Stimulated activated naive CD8-positive, alpha-beta T cell treated with anti-CD3 and anti-CD28 coated beads, Interleukin-15, Interleukin-2, amounts not matched to agents 100 ng/mL and 50 ng/mL, for 24 hours (primary cell): Measurements from ENCODE around the gene TMEM220.

Experiments
- H3K27ac Mint-ChIP-seq: one replicate; pipeline ENCODE4 v1.8.0; 2021; ENCODE audit warnings: mild to moderate bottlenecking, mixed read lengths
- H3K27me3 Mint-ChIP-seq: one replicate; pipeline ENCODE4 v1.8.0; 2021; ENCODE audit warnings: mixed read lengths
- H3K36me3 Mint-ChIP-seq: one replicate; pipeline ENCODE4 v1.8.0; 2021; ENCODE audit warnings: low read depth, mixed read lengths
- H3K4me1 Mint-ChIP-seq: one replicate; pipeline ENCODE4 v1.8.0; 2021; ENCODE audit warnings: low read depth, mixed read lengths
- H3K4me3 Mint-ChIP-seq: one replicate; pipeline ENCODE4 v1.8.0; 2021; ENCODE audit warnings: mild to moderate bottlenecking, mixed read lengths
- H3K9me3 Mint-ChIP-seq: one replicate; pipeline ENCODE4 v1.8.0; 2021; ENCODE audit warnings: mixed read lengths

TMEM220 gene

DNA sequence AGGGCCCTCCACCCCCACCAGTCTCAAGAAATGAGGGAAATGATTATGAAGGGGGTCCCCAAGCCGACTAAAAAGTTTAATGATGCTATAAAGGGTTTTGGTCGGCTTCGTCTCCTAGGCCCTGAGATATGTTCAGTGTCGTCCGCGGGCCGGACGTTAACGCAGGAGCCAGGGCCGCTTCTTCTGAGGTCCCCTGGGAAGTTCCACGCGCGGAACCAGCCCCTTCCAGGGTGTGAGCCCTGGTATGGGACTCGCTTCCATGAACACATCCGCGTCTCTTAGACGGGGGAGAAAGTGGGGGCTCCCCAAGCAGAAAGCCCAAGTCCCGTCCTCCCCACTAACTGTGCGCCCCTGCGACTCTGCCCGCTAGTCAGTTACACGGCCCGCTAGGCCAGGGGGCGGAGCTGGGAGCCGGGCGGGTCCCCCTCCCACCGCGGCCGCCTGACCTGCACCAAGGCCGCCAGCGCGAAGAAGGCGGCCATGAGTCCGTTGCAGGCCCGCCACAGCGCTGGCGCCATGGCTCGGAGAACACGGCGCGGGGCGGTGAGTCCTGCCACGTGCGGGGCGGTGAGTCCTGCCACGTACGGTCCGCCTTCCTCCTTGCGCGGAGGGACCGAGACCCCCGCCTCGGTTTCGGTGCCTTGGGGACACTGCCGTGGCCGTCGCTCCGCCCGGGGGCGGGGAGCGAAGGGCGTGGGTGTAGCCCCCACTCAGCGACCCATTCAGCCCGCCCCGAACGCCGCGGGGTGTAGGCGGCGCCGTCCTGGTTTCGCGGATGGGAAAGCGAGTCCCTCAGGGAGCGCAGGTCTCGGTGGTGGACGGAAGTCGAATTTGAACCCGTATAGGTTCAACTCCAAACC lies at the start of gene TMEM220:
Gene TMEM220, minus strand, starts transcription at position 690 of the 860 bp plus-strand sequence. Its CDS starts 172 bp downstream, at position 518.
- H3K27ac Mint-ChIP-seq, result peak within 1 kb of the TSS; percentile 95
- peak within 1 kb of the TSS; percentile 91 for H3K4me3 Mint-ChIP-seq
- H3K36me3 Mint-ChIP-seq, result no peaks in the 10 kb centered on the region
- no peaks in the 10 kb centered on the region for H3K9me3 Mint-ChIP-seq
- no peaks in the 10 kb centered on the region for H3K27me3 Mint-ChIP-seq
- peaks cover 25% of the 10 kb centered on the region for H3K4me1 Mint-ChIP-seq

DNA sequence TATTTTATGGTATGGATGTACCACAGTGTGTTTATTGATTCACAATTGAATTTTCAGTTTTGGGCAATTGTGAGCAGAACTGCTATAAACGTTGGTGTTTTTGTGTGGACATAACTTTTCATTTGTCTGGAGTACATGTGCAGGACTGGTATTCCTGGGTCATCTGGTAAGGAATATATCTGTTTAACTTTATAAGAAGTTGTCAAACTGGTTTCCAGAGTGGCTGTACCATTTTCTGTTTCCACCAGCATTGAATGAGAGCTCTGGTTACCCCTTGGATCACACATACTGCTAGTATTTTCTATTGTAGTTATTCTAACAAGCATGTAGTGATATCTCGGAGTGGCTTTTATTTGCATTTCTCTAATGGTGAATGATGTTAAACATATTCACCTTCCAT lies 49.8 kb upstream of the TMEM220 start:
- Mint-ChIP-seq H3K27ac (no peak overlapping the region), H3K36me3 (no peaks in the 10 kb centered on the region), H3K4me3 (no peak overlapping the region), H3K4me1 (no peaks in the 10 kb centered on the region), H3K9me3 (peaks cover 8% of the 10 kb centered on the region), H3K27me3 (peaks cover 7% of the 10 kb centered on the region)

GRCh38 chr17:10777890-10778289 lies 48.1 kb upstream of the TMEM220 start:
- Mint-ChIP-seq H3K9me3 (peaks cover 3% of the 10 kb centered on the region), H3K27ac (no peak overlapping the region), H3K36me3 (no peaks in the 10 kb centered on the region), H3K4me1 (no peaks in the 10 kb centered on the region), H3K4me3 (no peak overlapping the region), H3K27me3 (peaks cover 3% of the 10 kb centered on the region)

DNA sequence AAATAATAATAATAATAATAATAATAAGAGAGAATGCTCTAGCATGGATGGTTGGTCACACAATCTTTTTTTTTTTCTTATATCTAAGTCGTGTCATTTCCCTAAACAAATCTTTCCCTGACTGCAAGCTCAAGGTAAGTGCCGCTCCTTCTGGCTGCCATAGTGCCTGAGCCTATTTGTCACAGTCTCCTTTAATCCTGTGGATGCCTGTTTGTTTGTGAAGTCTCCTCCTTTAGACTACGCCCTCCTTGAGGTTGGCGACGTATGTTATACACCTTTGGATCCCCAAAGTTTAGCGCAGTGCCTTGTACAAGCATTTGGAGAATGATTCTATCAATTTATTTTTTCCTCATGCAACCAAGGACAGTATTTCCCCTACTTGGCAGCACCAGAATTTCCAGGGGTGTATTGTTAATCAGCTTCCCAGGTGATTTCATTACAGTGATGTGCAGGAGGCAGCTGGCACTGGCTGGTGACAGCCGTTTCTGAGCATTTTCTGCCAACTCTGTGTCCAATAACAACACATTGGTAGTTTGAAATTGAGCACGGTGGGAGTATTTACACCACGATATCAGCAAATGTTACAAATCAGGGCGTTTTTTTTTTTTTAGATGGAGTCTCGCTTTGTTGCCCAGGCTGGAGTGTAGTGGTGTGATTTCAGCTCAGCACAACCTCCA lies 47.4 kb upstream of the TMEM220 start:
- no peaks in the 10 kb centered on the region for H3K9me3 Mint-ChIP-seq

DNA sequence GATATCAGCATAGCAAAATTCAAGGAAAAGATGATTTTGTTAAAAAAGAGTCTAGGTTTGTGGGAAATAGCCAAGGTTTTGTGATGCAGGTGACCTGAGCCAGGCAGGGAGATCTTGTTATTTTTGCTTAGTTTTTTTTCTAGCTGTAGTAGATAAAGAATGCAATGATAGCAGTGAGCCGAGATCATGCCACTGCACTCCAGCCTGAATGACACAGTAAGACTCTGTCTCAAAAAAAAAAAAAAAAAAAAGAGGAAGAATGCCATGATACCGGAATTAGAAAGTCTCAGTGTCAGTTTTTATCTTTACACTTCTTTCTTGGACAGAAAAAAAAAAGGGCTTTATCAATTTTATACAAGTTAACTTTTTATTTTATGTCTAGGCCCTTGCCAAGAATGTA lies 46.6 kb upstream of the TMEM220 start:
- H3K4me1 Mint-ChIP-seq, result no peaks in the 10 kb centered on the region
- peaks cover 5% of the 10 kb centered on the region for H3K9me3 Mint-ChIP-seq
- H3K27me3 Mint-ChIP-seq, result no peaks in the 10 kb centered on the region
- no peak overlapping the region for H3K4me3 Mint-ChIP-seq
- no peaks in the 10 kb centered on the region for H3K36me3 Mint-ChIP-seq
- no peak overlapping the region for H3K27ac Mint-ChIP-seq

More for the DNA sequence above, 47.4 kb upstream of the TMEM220 start:
- H3K4me3 Mint-ChIP-seq, result no peak overlapping the region
- no peaks in the 10 kb centered on the region for H3K36me3 Mint-ChIP-seq
- H3K27ac Mint-ChIP-seq, result no peak overlapping the region
- H3K4me1 Mint-ChIP-seq, result no peaks in the 10 kb centered on the region
- no peaks in the 10 kb centered on the region for H3K27me3 Mint-ChIP-seq

DNA sequence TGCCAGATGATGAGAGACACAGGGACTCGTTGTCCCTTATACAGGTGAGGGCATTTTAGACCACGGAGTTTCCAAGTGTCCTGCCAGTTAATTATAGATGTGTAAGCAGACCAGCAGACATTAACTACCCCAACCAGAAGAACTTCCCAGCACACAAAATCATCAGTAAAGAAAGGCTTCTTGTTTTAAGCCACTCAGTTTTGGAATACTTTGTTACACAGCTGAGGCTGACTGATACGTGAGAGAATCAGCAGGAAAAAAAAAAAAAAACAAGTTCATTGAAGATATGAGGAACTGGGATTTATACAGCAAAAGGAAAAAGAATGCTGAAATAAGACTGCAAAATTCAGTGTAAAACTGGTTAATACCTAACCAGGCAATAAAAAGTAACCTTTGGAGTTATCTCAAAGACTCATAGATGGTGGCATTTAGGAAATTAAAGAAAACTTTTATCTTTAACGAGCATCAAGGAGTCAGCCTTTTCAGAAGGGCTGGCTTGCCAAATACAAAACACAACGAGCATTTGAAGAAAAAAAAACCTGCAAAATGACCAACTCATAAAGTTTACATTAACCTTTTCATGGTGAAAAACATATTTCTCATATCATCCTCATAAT lies 46.0 kb upstream of the TMEM220 start:
- Mint-ChIP-seq H3K9me3 (peaks cover 7% of the 10 kb centered on the region), H3K27ac (no peak overlapping the region)

GRCh38 chr17:10775058-10775457 lies 45.2 kb upstream of the TMEM220 start:
- no peaks in the 10 kb centered on the region for H3K4me1 Mint-ChIP-seq
- no peaks in the 10 kb centered on the region for H3K27me3 Mint-ChIP-seq
- H3K36me3 Mint-ChIP-seq, result no peaks in the 10 kb centered on the region
- H3K9me3 Mint-ChIP-seq, result peaks cover 7% of the 10 kb centered on the region
- no peak overlapping the region for H3K27ac Mint-ChIP-seq
- no peak overlapping the region for H3K4me3 Mint-ChIP-seq

More for the DNA sequence above, 46.0 kb upstream of the TMEM220 start:
- Mint-ChIP-seq H3K27me3 (no peaks in the 10 kb centered on the region), H3K4me1 (no peaks in the 10 kb centered on the region), H3K4me3 (no peak overlapping the region), H3K36me3 (no peaks in the 10 kb centered on the region)

DNA sequence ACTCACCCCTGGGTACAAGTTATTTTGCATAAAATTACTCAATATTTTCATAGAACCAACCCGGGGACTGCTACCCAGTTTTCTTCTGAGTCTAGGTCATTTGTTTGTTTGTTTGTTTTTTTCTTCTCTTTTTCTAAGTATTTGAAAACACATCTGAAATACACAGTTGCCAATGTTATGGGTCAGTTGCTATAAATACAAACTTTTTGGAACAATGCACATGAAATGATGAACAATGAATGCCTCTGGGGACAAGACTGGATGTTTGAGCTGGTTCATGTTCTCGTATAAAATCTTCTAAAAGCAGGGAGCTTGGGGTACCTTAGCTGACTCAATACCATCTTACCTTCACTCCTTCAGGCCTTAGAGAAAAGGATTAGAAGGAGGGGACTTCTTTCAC lies 43.6 kb upstream of the TMEM220 start:
- Mint-ChIP-seq H3K36me3 (no peaks in the 10 kb centered on the region), H3K27ac (no peak overlapping the region), H3K4me1 (no peaks in the 10 kb centered on the region), H3K9me3 (peaks cover 7% of the 10 kb centered on the region), H3K4me3 (no peak overlapping the region), H3K27me3 (no peaks in the 10 kb centered on the region)

- H3K36me3 Mint-ChIP-seq, result no peaks in the 10 kb centered on the region
- no peaks in the 10 kb centered on the region for H3K4me1 Mint-ChIP-seq
- H3K9me3 Mint-ChIP-seq, result peaks cover 7% of the 10 kb centered on the region
- H3K27ac Mint-ChIP-seq, result no peak overlapping the region
- no peaks in the 10 kb centered on the region for H3K27me3 Mint-ChIP-seq
- H3K4me3 Mint-ChIP-seq, result no peak overlapping the region
Observed at GRCh38 chr17:10772425-10773380, 42.9 kb upstream of the TMEM220 start.

- Mint-ChIP-seq H3K4me3 (no peak overlapping the region), H3K27ac (no peak overlapping the region), H3K9me3 (peaks cover 11% of the 10 kb centered on the region), H3K4me1 (no peaks in the 10 kb centered on the region), H3K36me3 (no peaks in the 10 kb centered on the region), H3K27me3 (no peaks in the 10 kb centered on the region)
Observed at GRCh38 chr17:10771148-10771547, 41.3 kb upstream of the TMEM220 start.

DNA sequence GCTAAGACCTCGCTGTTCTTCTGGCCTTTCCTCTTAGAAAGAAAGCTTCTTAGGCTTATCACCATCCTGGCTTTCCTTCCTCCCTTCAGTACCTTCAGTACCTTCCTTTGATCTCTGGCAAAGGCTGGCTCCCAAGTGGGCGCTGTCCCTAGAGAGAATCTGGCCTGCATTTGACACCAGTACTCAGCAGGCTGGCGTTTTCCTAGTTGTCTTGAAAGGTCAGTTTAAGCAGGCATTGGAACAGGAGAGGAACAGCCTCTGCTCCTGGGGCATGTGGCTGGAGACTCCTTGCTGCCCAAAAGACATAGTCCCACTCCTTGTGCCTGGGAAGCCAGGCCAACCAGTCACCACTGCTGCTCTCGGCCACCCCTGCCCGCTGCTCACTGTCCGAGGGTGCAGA lies 40.0 kb upstream of the TMEM220 start:
- Mint-ChIP-seq H3K4me3 (no peak overlapping the region), H3K9me3 (peaks cover 12% of the 10 kb centered on the region), H3K4me1 (no peaks in the 10 kb centered on the region), H3K27ac (no peak overlapping the region), H3K27me3 (no peaks in the 10 kb centered on the region), H3K36me3 (no peaks in the 10 kb centered on the region)

DNA sequence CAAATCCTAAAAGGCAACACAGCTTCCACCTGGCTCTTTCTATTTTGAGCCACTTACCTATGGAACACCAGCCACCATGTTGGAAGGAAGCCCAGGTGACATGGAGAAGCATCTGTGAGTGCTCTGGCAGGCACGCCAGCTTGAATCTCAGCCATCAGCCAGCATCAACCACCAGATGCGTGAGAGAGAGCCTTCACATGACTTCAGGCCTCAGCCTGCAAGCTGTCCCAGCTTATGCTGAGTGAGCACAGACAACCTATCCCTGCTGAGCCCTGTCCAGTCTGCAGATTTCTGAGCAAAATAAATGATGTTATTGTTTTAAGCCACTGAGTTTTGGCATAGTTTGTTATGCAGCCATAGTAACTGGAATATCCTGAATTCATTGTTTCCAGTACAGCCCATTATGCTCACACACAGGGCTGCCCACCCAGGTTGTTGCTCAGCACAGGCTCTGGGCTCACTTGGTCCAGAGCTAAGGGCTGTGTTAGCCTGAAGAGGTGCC lies 39.0 kb upstream of the TMEM220 start:
- Mint-ChIP-seq H3K27me3 (no peaks in the 10 kb centered on the region), H3K27ac (no peak overlapping the region), H3K4me3 (no peak overlapping the region), H3K4me1 (no peaks in the 10 kb centered on the region), H3K9me3 (peaks cover 12% of the 10 kb centered on the region), H3K36me3 (no peaks in the 10 kb centered on the region)

DNA sequence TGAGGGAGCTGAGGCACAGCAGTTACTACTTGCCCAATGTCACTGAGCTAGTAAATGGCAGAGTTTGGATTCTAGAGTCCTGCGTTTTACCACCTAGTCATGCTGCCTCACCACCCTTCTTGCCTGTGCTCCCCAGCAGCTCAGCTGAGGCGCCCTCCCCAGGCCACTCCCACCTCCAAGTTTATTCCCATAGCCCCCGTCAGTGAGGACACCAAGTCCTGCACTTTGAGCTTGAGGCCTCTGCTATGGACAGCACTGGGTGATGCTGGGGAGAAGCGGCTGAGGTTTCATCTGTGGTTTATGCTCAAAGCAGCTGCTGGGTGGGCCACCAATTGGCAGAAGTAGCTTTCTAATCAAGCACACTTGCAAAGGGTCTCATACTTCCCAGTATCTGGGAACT lies 37.4 kb upstream of the TMEM220 start:
- no peaks in the 10 kb centered on the region for H3K27me3 Mint-ChIP-seq
- H3K36me3 Mint-ChIP-seq, result no peaks in the 10 kb centered on the region
- H3K27ac Mint-ChIP-seq, result no peak overlapping the region
- H3K4me3 Mint-ChIP-seq, result no peak overlapping the region
- H3K4me1 Mint-ChIP-seq, result no peaks in the 10 kb centered on the region
- peaks cover 12% of the 10 kb centered on the region for H3K9me3 Mint-ChIP-seq

GRCh38 chr17:10762037-10762436 lies 32.2 kb upstream of the TMEM220 start:
- H3K9me3 Mint-ChIP-seq, result peaks cover 6% of the 10 kb centered on the region
- no peak overlapping the region for H3K4me3 Mint-ChIP-seq
- H3K27me3 Mint-ChIP-seq, result no peaks in the 10 kb centered on the region
- H3K4me1 Mint-ChIP-seq, result no peaks in the 10 kb centered on the region
- no peaks in the 10 kb centered on the region for H3K36me3 Mint-ChIP-seq
- H3K27ac Mint-ChIP-seq, result no peak overlapping the region
